ENCODE measurements around the gene DENND2A.

- no peak for TF ChIP-seq MAFK (IDR thresholded peaks at IDR 0.05; ENCODE audit: low read depth, low read length)
- TF ChIP-seq CTCF (conservative IDR thresholded peaks at IDR 0.05; ENCODE audit: low read depth, low read length), result no peak
- no peak for TF ChIP-seq MXI1 (IDR thresholded peaks at IDR 0.05; ENCODE audit: borderline replicate concordance, low read depth, low read length)
- TF ChIP-seq POLR2A (IDR thresholded peaks at IDR 0.05; ENCODE audit: low read depth, low read length), result no peak
- TF ChIP-seq, protein P1, sequence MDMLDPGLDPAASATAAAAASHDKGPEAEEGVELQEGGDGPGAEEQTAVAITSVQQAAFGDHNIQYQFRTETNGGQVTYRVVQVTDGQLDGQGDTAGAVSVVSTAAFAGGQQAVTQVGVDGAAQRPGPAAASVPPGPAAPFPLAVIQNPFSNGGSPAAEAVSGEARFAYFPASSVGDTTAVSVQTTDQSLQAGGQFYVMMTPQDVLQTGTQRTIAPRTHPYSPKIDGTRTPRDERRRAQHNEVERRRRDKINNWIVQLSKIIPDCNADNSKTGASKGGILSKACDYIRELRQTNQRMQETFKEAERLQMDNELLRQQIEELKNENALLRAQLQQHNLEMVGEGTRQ (IDR thresholded peaks at IDR 0.05; ENCODE audit: low read depth, low read length), result no peak
- no peak for TF ChIP-seq BHLHE40 (IDR thresholded peaks at IDR 0.05; ENCODE audit: low read depth, low read length)
- no peak for TF ChIP-seq RFX5 (IDR thresholded peaks at IDR 0.05; ENCODE audit: low read depth, low read length)
- no peak for TF ChIP-seq RAD21 (IDR thresholded peaks at IDR 0.05; ENCODE audit: low read length)
- no peak for TF ChIP-seq CEBPB (IDR thresholded peaks at IDR 0.05; ENCODE audit: low read depth, low read length)
- TF ChIP-seq CHD1 (IDR thresholded peaks at IDR 0.05; ENCODE audit: low read depth, low read length), result no peak
- TF ChIP-seq ELK1 (IDR thresholded peaks at IDR 0.05; ENCODE audit: borderline replicate concordance, low read depth, low read length), result no peak
- no peak for TF ChIP-seq FOS (IDR thresholded peaks at IDR 0.05; ENCODE audit: low read depth, low read length)
- TF ChIP-seq NFE2L2 (IDR thresholded peaks at IDR 0.05; ENCODE audit: low read depth, low read length), result no peak
These were observed 143.3 kb downstream of the DENND2A start for GRCh38 chr7:140497241-140497769.

All from IMR-90 (cell line).